NCI-H774 (cell line): ENCODE measurements around the gene EIF2S3.
"Not testable (repeated sequence)": the region's sequence is repeated elsewhere in the genome, so short reads cannot be mapped to it uniquely, and the experiment has no call there.

Experiments
- DNase-seq: peaks from one replicate; lab custom pipeline; 2025; lab: John Stamatoyannopoulos, UW

The EIF2S3 gene

DNA sequence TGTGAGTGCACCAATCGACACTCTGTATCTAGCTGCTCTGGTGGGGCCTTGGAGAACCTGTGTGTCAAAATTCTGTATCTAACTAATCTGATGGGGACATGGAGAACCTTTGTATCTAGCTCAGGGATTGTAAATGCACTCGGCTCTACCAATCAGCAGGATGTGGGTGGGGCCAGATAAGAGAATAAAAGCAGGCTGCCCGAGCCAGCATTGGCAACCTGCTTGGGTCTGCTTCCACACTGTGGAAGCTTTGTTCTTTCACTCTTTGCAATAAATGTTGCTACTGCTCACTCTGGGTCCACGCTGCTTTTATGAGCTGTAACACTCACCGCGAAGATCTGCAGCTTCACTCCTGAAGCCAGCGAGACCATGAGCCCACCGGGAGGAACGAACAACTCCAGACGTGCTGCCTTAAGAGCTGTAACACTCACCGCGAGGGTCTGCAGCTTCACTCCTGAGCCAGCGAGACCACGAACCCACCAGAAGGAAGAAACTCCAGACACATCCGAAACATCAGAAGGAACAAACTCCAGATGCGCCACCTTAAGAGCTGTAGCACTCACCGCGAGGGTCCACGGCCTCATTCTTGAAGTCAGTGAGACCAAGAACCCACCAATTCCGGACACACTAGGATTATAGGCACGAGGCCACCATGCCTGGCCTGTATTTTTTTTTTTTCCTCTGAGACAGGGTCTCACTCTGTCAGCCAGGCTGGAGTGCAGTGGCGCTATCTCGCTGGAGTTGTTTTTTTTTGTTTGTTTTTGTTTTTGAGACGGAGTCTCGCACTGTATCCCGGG is 4.0 kb upstream of the EIF2S3 start:
- DNase-seq: not testable (repeated sequence)

DNA sequence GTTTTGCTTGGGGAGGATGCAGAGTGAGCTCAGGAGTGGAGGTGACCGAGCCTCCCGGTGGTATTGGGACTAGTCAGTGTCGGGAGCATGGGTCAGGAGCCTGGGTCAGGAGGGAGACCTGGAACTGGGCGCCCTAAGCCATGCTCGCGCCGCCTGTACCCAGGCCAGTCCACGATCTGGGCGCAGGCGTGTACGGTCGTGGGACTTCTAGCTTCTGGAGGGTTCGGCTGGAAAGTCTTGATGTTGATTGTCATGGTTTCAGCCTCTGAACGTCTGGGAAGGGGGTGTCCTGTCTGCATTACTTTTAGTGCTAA is 244 bp downstream of the EIF2S3 start:
- no peak for DNase-seq

DNA sequence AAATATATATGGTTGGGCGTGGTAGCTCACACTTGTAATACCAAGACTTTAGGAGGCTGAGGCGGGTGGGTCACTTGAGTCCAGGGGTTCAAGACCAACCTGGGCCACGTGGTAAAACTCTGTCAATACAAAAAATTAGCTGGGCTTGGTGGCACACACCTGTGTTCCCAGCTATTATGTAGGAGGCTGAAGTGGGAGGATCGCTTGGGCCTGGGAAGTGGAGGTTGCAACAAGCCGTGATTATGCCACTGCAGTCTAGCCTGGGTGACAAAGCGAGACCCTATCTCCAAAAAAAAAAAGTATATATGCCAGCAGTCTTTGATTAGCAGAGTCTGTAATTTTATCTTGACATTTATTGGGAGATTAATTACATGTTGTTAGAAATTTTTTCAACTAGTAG is 8.7 kb downstream of the EIF2S3 start:
- DNase-seq: no peak

DNA sequence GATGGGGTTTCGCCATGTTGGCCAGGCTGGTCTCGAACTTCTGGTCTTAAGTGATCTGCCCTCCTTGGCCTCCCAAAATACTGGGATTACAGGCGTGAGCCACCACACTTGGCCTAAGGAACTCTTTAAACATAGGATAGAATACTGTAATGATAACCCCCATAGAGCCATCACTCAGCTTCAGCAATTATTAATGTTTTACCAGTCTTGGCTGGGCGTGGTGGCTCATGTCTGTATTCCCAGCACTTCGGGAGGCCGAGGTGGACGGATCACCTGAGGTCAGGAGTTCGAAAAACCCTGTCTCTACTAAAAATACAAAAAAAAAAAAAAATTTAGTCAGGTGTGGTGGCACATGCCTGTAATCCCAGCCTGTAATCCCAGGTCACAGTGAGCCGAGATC is 15.1 kb downstream of the EIF2S3 start:
- DNase-seq: no peak

DNA sequence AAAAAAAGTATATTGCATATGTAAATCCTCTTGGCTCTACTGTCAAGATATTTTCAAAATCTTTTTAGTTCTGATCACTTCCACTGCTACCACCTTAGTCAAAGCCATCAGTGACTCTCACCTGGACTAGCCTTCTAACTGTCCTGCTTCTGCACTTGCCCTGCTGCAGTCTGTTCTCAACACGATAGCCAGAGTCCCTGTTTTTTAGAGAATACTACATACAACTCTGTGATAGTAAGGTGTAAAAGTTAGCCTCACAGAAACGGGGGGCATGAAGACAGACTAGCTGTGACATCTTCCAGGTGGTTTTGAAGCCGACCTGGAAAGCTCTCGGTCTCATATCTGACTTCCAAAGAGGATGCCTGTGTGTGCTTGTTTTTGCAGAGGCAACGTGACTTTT is 24.7 kb downstream of the EIF2S3 start:
- no peak for DNase-seq

DNA sequence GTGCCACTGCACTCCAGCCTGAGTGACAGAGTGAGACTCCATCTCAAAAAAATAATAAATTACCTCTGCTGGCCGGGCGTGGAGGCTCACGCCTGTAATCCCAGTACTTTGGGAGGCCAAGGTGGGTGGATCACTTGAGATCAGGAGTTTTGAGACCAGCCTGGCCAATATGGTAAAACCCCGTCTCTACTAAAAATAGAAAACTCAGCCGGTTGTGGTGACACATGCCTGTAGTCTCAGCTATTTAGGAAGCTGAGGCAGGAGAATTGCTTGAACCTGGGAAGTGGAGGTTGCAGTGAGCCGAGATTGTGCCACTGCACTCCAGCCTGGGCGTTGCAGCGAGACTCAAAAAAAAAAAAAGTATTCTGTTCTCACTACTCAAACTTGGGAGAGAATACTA is 25.5 kb downstream of the EIF2S3 start:
- DNase-seq: not testable (repeated sequence)

DNA sequence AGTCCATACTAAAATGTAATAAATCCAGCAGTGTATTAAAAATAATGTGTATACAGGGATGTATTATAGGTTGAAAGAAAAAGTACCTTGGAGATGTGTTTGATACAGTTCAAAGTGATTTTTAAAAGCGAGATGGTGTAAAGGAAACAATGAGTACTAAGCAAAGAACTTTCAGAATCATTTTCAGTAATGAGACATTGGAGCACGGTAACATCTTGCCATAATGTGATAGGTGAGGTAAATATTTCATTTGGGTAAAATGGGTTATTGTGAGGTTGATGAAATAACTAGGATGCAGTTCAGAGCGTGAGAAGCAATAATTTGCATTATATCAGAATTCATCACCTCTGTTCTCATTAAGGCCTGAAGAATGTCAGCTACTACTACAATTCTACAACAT is 25.9 kb downstream of the EIF2S3 start:
- no peak for DNase-seq

DNA sequence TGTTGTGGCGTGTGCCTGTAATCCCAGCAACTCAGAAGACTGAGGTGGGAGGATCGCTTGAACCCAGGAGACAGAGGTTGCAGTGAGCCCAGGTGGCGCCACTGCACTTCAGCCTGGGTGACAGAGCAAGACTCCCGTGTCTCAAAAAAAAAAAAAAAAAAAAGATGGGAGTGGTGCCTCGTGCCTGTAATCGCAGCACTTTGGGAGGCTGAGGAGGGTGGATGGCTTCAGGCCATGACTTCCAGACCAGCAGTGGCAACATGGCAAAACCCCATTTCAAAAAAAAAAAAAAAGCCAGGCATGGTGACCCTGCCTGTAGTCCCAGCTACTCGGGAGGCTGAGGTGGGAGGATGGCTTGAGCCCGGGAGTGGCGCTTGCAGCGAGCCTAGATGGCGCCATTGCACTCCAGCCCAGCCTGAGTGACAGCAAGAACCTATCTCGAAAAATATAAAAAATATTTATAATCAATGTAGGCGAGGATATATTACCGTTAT is 27.0 kb downstream of the EIF2S3 start:
- peak; percentile 10 for DNase-seq

DNA sequence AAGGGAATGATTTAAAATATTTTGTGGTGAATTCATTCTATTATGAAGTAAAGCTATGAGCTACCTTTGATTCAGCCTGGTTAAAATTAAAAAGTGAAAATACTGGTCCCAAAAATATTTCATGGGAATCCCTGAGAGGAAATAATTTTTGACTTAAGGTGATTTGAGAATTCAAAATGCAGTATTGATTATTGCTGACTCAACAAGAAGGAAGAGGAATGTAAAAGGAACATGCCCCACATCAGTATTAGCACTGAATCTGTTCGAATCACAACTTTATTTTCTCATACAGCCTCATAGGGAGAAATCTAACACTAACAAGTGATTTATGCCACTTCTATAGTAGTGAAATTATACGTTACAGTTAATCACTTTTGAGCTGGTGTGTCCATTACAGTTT is 27.7 kb downstream of the EIF2S3 start:
- no peak for DNase-seq

DNA sequence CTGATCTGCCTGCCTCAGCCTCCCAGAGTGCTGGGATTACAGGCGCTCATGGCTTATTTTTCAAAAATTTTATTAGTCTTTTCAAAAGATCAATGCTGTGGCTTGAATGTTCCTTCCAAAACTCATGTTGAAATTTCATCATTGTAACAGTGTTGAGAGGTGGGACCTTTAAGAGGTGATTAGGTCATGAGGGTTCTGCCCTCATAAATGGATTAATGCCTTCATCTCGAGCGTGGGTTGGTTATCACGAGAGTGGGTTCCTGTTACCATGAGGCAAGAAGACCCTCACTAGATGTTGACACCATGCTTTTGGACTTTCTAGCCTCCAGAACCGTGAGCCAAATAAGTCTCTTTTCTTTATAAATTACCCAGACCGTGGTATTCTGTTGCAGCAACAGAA is 30.3 kb downstream of the EIF2S3 start:
- no peak for DNase-seq

DNA sequence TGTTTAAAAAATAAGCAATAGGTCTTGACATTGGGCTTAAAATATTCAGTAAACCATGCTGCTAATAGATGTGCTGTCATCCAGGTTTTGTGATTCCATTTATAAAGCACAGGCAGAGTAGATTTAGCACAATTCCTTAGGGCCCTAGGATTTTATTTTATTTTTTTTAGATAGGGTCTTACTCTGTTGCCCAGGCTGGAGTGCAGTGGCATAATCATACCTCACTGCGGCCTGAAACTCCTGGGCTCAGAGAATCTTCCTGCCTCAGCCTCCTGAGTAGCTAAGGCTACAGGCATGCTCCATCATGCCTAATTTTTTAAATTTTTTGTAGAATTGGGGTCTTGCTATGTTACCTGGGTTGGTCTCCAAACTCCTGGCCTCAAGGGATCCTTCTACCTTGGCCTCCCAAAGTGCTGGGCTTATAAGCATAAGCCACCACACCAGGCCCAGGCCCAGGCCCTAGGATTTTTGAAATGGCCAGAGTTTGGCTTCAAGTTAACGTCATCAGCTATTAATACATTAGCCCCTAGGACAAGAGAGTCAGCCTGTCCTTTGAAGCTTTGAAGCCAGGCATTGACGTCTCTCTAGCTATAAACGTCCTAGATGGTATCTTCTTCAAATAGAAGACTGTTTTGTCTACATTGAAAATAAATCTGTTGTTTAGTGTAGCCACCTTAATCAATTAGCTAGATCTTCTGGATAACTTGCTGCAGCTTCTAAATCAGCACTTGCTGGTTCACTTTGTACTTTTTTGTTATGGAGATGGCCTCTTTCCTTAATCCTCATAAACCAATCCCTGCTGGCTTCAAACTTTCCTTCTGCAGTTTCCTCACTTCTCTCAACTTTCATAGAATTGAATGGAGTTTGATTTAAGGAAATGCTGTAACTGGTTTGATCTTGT is 35.8 kb downstream of the EIF2S3 start:
- DNase-seq: no peak

DNA sequence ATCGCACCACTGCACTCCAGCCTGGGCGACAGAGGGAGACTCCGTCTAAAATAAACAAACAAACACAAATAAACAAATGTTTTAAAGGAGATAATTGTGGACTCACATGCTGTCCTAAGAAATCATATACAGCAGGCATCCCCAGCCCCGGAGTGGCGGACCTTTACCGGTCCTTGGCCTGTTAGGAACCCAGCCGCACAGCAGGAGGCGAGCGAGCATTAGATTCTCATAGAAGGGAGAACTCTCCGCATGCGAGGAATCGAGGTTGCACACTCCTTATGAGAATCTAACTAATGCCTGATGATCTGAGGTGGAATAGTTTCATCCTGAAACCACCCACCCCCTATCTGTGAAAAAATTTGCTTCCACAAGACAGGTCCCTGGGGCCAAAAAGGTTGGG is 39.0 kb downstream of the EIF2S3 start:
- DNase-seq: no peak

DNA sequence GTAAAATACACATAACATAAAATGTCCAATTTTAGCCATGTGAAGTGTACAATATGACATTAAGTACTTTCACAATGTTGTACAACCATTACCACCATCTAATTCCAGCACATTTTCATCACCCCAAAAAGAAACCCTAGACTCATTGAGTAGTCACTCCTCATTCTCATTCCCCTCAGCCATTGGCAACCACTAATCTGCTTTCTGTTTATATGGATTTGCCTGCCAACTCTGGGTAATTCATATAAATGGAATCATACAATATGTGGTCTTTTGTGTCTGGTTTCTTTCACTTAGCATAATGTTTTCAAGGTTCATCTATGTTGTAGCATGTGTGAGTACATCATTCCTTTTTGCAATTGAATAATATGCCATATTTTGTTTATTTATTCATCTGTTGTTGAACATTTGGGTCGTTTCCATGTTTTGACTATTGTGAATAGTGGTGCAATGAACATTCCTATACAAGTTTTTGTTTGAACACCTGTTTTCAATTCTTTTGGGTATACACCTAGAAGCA is 43.0 kb downstream of the EIF2S3 start:
- DNase-seq: no peak

DNA sequence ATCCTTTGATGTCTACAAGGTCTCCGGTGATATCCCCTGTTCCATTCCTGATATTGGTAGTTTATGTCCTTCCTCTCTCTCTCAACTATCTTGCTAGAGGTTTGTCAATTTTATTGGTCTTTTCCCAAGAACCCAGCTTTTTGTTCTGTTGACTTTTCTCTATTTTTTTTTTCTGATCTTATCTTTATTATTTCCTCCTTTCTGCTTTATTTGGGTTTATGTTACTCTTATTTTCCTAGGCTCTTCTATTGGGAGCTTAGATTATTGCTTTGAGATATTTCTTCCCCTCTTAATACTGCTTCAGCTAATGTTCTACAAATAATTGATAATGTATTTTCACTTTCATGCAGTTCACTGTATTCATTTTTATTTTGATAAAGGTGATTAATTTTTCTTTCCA is 44.2 kb downstream of the EIF2S3 start:
- DNase-seq: no peak

DNA sequence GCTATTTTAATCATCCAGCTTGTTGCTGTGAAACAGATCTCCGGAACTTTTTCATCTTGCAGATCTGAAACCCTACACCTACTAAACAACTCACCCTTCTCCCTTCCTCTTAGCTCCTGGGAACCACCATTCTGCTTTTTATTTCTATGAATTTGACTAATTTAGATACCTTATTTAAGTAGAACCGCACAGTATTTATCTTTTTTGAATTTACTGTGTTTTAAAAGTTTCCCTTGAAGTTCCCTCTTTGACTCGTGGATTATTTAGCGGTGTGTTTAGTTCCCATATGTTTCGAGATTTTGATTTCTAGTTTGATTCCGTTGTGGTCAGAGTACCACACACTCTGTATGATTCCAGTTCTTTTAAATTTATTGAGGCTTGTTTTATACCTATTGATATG is 44.6 kb downstream of the EIF2S3 start:
- DNase-seq: no peak

DNA sequence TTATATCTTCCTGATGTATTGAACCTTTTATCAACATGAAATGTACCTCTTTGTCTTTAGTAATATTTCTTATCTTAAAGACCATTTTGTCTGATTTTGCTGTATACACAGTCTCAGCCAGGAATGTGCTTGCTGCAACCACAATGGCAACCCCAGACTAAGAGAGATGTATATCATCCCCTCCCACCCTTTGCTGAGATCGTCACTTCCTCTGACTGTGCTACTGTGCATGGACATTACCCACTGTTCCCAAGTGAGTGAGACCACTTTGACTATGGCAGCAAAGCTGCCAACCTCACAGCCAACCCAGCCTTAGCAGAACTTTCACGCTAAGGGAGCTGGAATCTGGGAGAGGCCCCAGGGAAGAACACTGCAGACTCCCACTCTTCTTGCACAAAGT is 46.0 kb downstream of the EIF2S3 start:
- no peak for DNase-seq

DNA sequence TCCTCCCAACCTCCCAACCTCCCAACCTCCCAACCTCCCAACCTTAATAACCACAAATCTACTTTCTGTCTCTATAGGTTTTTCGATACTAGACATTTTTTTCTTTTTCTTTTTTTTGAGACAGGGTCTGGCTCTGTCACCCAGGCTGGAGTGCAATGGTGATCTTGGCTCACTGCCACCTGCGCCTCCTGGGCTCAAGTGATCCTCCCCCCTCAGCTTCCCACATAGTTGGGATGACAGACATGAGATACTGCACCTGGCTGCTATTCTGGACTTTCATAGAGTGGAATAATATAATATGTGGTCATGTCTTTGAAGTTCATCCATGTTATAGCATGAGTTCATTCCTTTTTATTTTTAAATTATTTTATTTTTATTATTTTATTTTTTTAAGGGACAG is 55.3 kb downstream of the EIF2S3 start:
- peak; percentile 0 for DNase-seq

DNA sequence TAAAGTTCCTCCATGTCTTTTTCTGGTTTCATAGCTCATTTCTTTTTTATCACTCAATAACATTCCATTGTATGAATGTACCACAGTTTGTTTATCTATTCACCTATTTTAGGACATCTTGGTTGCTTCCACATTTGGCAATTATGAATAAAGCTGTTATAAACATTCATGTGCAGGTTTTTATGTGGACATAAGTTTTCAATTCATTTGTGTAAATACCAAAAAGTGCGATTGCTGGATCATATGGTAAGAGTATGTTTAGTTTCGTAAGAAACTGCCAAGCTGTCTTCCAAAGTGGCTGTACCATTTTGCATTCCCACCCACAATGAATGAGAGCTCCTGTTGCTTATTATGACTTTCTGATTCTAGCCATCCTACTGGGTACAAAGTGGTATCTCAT is 58.4 kb downstream of the EIF2S3 start:
- DNase-seq: no peak

DNA sequence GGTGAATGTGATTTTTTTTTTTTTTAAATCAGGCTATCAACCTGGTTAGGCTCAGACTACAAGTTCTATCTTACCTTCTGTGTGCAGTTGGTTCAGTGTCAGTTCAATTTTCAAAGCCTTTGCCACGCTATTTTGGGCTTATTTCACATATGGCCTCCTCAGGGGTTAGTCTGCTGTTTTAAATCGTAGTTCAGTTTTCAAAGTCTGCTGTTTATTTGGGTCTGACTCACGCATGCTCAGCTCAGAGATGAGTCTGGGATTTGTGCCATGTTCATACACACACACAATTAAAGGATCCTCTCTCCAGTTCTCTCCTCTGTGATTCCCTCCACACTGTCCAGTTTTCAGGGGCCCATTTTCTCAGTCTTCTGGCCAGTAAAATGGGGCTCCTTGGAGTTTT is 62.5 kb downstream of the EIF2S3 start:
- no peak for DNase-seq

DNA sequence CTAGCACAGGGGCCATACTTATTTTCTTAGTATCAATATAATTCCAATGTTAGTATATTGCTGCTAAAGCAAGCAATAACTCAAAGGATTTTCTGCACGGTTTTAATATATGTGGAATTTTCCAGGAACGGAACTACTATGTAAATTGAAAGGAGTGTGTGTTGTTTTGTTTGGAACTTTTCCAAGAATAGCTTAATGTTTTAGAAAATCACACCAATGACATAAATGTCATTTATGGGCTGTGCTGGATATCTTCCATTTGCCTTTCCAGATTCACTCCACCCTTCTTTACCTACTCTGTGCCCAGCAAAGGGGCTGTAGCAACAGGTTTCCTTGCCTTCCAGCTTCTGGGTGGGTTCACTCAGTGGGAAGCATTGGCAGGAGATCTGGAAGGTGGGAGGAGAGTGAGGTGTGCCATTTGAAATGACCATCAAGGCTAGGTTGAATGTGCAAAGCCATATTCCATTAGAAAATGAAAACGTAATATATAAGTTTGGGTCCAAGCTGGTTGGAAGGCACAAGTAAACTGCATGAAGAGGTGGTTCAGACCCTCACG is 69.6 kb downstream of the EIF2S3 start:
- DNase-seq: no peak

DNA sequence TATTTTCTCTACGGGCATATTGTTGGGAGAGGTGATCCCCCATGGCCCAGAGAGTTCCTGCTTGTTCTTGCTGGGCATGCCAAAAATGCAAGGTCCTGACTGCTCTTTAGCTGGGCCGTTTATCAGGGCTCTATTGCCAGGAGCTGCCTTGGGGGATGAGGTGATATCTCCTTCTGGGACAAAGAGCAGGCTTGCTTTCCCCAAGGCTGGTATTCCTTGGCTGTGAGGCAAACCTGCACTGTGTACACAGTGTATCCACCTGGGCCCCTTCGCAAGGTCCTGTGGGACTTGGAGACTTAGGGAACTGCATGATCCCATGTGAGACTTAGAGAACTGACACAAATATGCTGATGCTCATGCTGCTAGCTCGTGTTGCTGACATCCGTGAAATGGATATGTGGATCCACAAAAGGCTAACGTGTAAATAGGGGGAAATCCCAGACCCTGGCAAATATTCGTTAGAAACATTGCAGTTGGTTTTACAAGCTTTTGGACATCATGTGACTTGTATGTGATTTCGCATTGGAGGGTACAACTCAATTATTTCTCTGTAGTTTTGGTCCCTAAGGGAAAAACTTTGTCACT is 70.4 kb downstream of the EIF2S3 start:
- no peak for DNase-seq
